HG03159 (cell line): ENCODE data around the gene ZNF669.
A peak's percentile ranks its signal among the peaks of the same experiment; 100 is the strongest.
"Not testable (repeated sequence)": the region's sequence is repeated elsewhere in the genome, so short reads cannot be mapped to it uniquely, and the experiment has no call there.

ENCODE experiments used
- ATAC-seq: cut with Tn5 transposase; IDR thresholded peaks from one replicate; pipeline ENCODE4 v1.9.1; 2021; ENCODE audit warnings: mild to moderate bottlenecking, moderate library complexity; ENCODE audit not compliant: unreplicated experiment

Gene ZNF669

GRCh38 chr1:247103859-247104591 lies at the start of gene ZNF669:
Gene ZNF669 (minus strand): TSS chr1:247104356. CDS start chr1:247104199, 157 bp downstream.
- peak; percentile 100 for ATAC-seq

DNA sequence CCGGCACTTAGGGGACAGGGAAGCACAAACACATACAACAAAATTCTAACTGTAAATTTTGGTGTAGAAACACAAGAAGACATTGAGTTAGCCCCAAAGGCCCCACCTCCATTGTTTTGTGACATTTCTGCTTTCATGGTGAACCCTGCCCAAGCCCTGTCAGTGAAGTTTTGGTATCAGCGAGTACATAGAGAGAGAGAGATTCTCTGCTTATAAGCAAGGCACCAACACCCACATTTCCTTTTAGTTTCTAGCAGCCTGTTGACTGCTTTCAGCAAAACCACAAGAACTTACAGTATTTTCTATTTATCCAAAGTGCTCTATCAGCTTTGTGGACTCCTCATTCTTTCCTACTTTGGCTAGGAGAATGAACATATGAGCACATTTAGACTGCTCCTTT lies 43.6 kb upstream of the ZNF669 start:
- no peak for ATAC-seq

GRCh38 chr1:247147120-247147519 lies 43.0 kb upstream of the ZNF669 start:
- not testable (repeated sequence) for ATAC-seq

GRCh38 chr1:247146671-247147070 lies 42.5 kb upstream of the ZNF669 start:
- ATAC-seq = no peak

DNA sequence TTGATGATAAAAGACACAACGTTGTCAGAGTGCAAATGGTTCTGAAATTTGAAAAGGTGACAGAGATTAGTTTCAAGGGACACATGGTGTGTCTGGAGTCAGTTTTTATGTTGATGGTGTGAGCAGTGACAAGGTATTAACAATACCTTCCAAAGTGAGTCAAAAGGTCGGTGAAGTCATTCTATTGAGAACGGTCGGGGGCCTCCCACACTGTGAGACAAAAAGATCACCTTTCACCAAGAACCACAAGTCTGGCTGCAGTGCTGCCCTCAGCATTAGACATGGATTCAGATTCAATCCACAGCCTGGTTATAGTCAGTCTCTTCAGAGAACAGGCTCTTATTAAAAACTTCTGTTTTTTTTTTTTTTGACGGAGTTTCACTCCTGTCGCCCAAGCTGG lies 41.1 kb upstream of the ZNF669 start:
- no peak for ATAC-seq

- not testable (repeated sequence) for ATAC-seq
These were observed 35.4 kb upstream of the ZNF669 start for GRCh38 chr1:247139557-247139956.

DNA sequence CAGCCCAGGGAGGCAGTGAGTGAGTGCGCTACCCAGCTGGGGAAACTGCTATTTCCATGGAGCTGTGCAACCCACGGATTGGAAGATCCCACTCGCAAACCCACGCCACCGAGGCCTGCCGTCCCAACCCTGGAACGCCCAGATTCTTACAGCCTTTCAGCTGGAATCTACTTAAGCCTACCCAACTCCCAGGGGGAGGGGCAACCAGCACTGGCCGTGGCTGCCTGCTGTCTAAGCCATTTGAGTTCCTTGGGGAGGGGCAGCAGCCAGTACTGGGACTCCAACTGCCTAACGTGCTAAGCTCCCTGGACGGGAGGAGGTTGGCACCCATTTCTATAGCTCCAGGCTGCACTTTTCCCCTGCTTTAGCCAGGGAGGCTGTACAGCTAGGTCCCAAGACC lies 27.1 kb upstream of the ZNF669 start:
- no peak for ATAC-seq

- ATAC-seq = not testable (repeated sequence)
These were observed 23.5 kb upstream of the ZNF669 start for GRCh38 chr1:247127519-247128282.

- ATAC-seq = peak; percentile 54
These were observed 22.4 kb upstream of the ZNF669 start for GRCh38 chr1:247126601-247127000.

DNA sequence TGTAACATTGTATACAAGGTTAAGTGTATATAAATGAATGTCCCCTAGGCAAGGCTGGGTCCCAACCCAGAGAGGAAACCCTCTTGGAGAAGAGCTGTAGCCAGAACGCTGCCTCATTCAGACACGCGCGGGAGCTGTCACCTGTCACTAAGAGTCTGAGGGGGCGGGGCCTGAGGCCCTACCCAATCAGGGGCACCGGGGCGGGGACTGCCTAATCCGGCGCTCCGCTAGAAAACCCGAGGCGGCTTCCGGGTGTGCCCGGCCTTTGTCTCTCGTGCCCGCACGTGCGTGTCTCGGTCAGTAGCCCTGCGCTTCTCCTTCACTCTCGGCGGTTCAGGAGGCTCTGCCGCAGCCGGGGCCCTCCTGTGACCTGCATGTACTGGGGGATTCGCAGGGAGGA lies 22.0 kb upstream of the ZNF669 start:
- peak; percentile 99 for ATAC-seq

- no peak for ATAC-seq
These were observed 17.2 kb upstream of the ZNF669 start for GRCh38 chr1:247121382-247121781.

DNA sequence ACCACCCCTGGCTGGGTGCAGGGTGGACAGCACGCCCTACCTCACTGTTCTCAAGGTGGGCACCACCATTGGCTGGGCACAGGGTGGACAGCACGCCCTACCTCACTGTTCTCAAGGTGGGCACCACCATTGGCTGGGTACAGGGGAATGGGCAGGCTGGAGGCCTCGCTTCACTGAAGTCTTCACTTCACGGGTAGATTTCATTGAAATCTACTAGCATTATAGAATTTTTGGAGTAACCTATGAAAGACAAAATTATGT lies 16.2 kb upstream of the ZNF669 start:
- not testable (repeated sequence) for ATAC-seq

DNA sequence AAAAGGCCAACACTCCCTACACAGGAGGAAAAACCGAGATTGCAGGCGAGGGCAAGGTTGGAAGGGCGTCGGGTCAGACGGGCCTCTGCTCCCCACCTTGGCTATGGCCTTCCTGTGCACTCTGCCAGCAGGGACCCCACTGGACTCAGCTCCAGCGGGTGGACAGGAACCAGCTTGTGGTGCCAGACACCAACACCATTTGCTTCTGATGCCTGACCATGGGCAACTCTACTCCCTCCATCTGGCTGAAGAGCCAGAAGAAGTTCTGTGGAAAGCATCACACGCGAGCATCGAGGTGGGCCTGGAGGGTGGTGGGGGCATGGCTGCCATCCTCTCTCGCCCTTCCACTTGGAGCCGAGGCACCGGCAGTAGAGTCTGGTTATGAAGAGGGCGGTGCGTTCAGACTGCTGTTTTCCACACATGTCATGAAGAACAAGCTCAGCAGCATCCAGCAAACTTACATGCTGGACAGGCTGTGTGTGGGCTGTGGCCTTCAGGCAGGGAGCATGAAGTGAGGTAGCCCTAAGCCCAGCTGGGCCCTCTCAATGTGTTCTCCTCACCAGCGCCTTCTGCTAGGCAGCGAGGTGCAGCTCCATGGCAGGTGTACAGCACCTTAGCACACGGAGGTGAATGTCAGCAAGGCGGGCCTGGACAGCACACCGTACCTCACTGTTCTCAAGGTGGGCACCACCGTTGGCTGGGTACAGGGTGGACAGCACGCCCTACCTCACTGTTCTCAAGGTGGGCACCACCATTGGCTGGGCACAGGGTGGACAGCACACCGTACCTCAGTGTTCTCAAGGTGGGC lies 15.6 kb upstream of the ZNF669 start:
- ATAC-seq = no peak

- ATAC-seq = no peak
These were observed 14.8 kb upstream of the ZNF669 start for GRCh38 chr1:247118946-247119446.

- ATAC-seq = no peak
These were observed 11.4 kb upstream of the ZNF669 start for GRCh38 chr1:247115545-247115944.

GRCh38 chr1:247115141-247115510 lies 11.0 kb upstream of the ZNF669 start:
- no peak for ATAC-seq

DNA sequence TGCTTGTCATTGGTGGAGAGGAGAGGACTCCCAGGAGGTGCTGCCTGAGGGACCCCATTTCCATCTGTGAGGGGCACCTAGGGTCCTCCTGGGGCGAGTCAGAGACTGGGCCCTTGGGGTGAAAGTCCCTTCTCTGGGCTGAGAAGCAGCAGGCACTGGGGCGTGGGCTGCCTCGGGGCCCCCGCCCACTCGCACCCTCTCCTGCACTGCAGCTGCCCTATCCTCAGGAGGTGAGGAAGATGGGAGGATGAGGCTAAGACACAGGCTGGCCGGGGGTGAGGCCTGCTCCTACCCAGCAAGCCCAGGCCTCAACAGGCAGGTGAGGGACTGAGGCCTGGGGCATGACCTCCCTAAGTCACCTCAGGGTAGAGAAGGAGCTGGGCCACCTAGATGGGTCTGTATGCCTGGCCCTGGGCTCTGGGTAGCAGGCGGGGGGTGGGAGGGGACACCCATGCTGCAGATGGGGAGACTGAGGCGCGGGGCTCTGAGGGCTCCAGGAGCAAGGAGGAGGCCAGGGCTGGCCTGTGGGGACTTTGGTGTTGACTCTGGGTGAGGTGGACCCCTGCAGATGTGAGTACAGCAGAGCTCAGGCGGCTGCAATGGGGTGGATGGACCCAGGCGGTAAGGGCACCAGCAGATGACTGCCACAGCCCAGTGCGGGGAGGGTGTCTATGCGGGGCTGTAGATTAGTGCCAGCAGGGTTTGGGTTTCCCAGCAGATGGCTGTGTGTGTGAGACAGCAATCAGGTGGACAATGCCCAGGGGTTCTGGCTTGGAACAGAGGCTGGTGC lies 10.4 kb upstream of the ZNF669 start:
- no peak for ATAC-seq

DNA sequence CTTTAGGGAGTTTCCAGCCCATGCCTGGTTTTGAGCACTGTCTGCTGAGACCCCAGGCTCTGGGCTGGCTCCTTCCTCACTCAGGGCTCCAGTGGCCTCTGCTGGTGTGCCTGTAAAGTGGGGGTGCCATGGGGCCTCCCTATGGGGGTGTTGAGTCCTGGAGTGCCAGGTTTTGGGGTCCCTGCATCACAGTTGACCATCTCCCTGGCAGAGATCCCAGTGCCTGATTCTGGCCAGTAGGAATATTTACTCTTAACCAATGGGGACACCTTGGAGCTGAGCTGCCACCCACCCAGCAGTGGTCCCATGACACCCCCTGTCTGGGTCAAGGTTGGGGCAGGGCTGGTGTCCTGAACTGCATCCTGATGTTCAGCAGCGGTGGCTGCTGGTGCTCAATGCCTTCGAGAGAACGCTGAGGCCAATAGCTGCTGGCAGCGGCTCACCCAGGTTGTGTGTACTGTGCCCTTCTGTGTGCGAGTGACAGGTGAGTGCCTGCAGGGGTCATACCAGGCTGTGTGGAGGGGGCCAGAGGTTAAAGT lies 9.6 kb upstream of the ZNF669 start:
- no peak for ATAC-seq

DNA sequence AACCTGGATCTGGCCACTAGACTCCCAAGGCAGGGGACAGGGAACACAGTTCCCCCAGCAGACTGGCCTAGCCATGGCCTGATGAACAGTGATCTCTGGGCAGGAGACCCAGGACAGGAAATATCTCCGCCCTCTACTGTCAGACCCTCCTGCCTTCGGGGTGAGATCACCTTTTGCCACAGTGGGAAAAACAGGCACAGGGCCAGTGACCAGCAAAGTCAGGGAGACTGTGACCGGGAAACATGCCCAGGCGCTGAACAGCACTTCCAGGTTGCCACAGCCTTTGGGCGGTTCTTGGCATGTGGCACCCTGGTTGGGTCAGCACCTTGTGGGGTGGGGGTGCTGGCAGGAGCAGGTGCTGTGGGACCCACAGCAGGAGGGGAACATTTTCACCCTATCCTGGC lies 8.9 kb upstream of the ZNF669 start:
- no peak for ATAC-seq

DNA sequence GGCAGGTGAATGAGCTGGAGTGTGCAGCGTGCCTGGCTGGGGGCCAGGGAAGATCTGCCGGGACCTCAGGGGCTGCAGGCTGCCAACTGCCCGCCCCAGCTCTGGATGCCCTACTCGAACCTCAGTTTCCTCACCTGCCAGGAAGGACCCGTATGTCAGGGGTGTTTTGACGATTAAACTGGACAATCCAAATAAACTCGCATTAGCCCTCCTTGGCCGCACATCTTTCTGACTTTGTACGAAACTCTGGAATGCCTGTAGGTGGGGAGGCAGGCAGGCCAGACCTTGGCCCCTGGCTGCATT lies 8.3 kb upstream of the ZNF669 start:
- no peak for ATAC-seq
